K562 (cell line): ENCODE data around the gene IL1F10. TPM values are rescaled to one million over a fixed set of nuclear protein-coding genes. Genes with fewer than 3 reads are reported as not detected.

Experiments used
- ATAC-seq: fragments of 200-7000 bp; cut with Tn5 transposase; 3 replicates; pipeline ENCODE4 v1.9.1; 2020; ENCODE audit warnings: moderate library complexity
- BruUV-seq: library from RNA; stranded (reverse); fragments of 400-500 nt; replicated peaks from 2 replicates; lab custom pipeline; 2021; lab: Mats Ljungman, UMichigan
- CTCF ChIA-PET: fragments of 300-600 bp; formaldehyde crosslinking; extraction: SDS; loops from one replicate; lab custom pipeline; 2021; ENCODE audit warnings: low intra/inter-chr PET ratio; lab: Yijun Ruan, JAX
- POLR2A ChIA-PET: fragments of 300-600, 350-650 bp; sonication (Branson Sonifier 250); formaldehyde crosslinking; extraction: SDS; loops from one replicate; lab custom pipeline; 2021; ENCODE audit warnings: antibody characterized with exemption, inconsistent platforms; lab: Yijun Ruan, JAX
- DNase-seq, 4 experiments: peaks; one replicate each; pipeline versions ENCODE4 v3.0.0 to v3.0.0-alpha.2; 2011 to 2018; ENCODE audit warnings: low spot score in 3 of 4, mixed read lengths in 3 of 4; ENCODE audit errors: extremely low read depth in 1 of 4
- FAIRE-seq: peaks from 2 replicates; lab custom pipeline; 2011; peaks lifted over from hg19 to GRCh38; lab: Jason Lieb, UNC
- H2AFZ ChIP-seq: 2 replicates; pipeline ENCODE4 v1.6.0; 2011; ENCODE audit warnings: low read depth, low read length, control low read depth, inconsistent platforms
- H3K27ac ChIP-seq: fragments of 200-600 bp; 3 replicates; pipeline ENCODE4 v1.8.0; 2011; ENCODE audit warnings: low read depth, mild to moderate bottlenecking, control low read depth, inconsistent platforms, low read length, moderate library complexity, mixed read lengths; ENCODE audit errors: extremely low read depth
- H3K27me3 ChIP-seq, 2 experiments: fragments of 300-600 bp in 1 of 2; 2 replicates in 1 of 2; 3 replicates in 1 of 2; pipeline versions ENCODE4 v1.6.0 to v1.8.0; 2011; ENCODE audit warnings: inconsistent platforms in 2 of 2, low read length in 2 of 2, mild to moderate bottlenecking in 1 of 2, mixed read lengths in 1 of 2, moderate library complexity in 1 of 2; ENCODE audit not compliant: control insufficient read depth in 2 of 2, insufficient read depth in 2 of 2
- H3K36me3 ChIP-seq: fragments of 300-600 bp; 3 replicates; pipeline ENCODE4 v1.8.0; 2011; ENCODE audit warnings: mild to moderate bottlenecking, low read length, inconsistent platforms; ENCODE audit not compliant: control insufficient read depth, insufficient read depth
- H3K4me1 ChIP-seq, 2 experiments: fragments of 200-600 bp in 1 of 2; replicated peaks in 1 of 2; 2 replicates in 1 of 2; 3 replicates in 1 of 2; pipeline versions ENCODE4 v1.5.1 to v1.8.0; 2011; ENCODE audit warnings: inconsistent platforms in 2 of 2, low read length in 2 of 2, mild to moderate bottlenecking in 1 of 2, mixed read lengths in 1 of 2, moderate library complexity in 1 of 2; ENCODE audit not compliant: control insufficient read depth in 2 of 2, insufficient read depth in 2 of 2
- H3K4me2 ChIP-seq: 2 replicates; pipeline ENCODE4 v1.6.1; 2011; ENCODE audit warnings: low read length, control low read depth, inconsistent platforms, mixed read lengths; ENCODE audit not compliant: insufficient read depth
- H3K4me3 ChIP-seq: fragments of 200-600 bp; sonication (generic), shearing (Covaris generic); 2 replicates; pipeline ENCODE4 v1.5.1; 2016; ENCODE audit warnings: control low read depth, inconsistent platforms
- H3K79me2 ChIP-seq: fragments of 200-600 bp; 3 replicates; pipeline ENCODE4 v1.8.0; 2011; ENCODE audit warnings: low read length, inconsistent platforms; ENCODE audit not compliant: control insufficient read depth, insufficient read depth
- H3K9ac ChIP-seq, 2 experiments: 2 replicates each; pipeline versions ENCODE4 v1.6.0 to v1.6.1; 2011; ENCODE audit warnings: low read depth in 2 of 2, low read length in 2 of 2, control low read depth in 1 of 2, inconsistent platforms in 1 of 2, mild to moderate bottlenecking in 1 of 2, mixed read lengths in 1 of 2; ENCODE audit not compliant: insufficient read depth in 1 of 2
- H3K9me1 ChIP-seq: one replicate; pipeline ENCODE4 v1.6.0; 2011; ENCODE audit warnings: inconsistent platforms, mild to moderate bottlenecking, low read length, moderate library complexity; ENCODE audit not compliant: control insufficient read depth, insufficient read depth
- H3K9me3 ChIP-seq: replicated peaks from 2 replicates; pipeline ENCODE4 v1.5.1; 2011; ENCODE audit warnings: low read depth, low read length, inconsistent platforms; ENCODE audit not compliant: control insufficient read depth, insufficient read depth
- H4K20me1 ChIP-seq: replicated peaks from 2 replicates; pipeline ENCODE4 v1.6.1; 2011; ENCODE audit warnings: low read length, inconsistent platforms, mixed read lengths; ENCODE audit not compliant: control insufficient read depth, insufficient read depth
- AFF4 ChIP-seq: sonication (generic); formaldehyde crosslinking; IDR thresholded peaks from 2 replicates; pipeline ENCODE4 v1.8.0; 2023; ENCODE audit warnings: mild to moderate bottlenecking, missing genetic modification reagents
- BACH1 ChIP-seq: fragments of 200-800 bp; sonication (Bioruptor generic); IDR thresholded peaks from 2 replicates; pipeline ENCODE4 v1.6.1; 2016; ENCODE audit warnings: missing genetic modification characterization, missing compliant biosample characterization
- DDX20 ChIP-seq: fragments of 450-650 bp; IDR thresholded peaks from 2 replicates; pipeline ENCODE4 v1.6.1; 2016; ENCODE audit warnings: missing genetic modification characterization, low read depth, mild to moderate bottlenecking, missing compliant biosample characterization, moderate library complexity
- HIVEP1 ChIP-seq: fragments of 250-450 bp; sonication (Bioruptor Pico); IDR thresholded peaks from 2 replicates; pipeline ENCODE4 v1.4.0; 2020; ENCODE audit warnings: mild to moderate bottlenecking
- PTTG1 ChIP-seq: fragments of 450-650 bp; IDR thresholded peaks from 2 replicates; pipeline ENCODE4 v1.6.1; 2016; ENCODE audit warnings: low read depth, mild to moderate bottlenecking, missing genetic modification characterization, missing compliant biosample characterization
- SMAD2 ChIP-seq: fragments of 150-350 bp; IDR thresholded peaks from 2 replicates; pipeline ENCODE4 v1.6.1; 2014; ENCODE audit warnings: low read depth, mild to moderate bottlenecking, low read length
- ZBTB34 ChIP-seq: fragments of 250-450 bp; sonication (Bioruptor Pico); IDR thresholded peaks from 2 replicates; pipeline ENCODE4 v1.8.0; 2021; ENCODE audit warnings: mild to moderate bottlenecking, moderate library complexity
- WGBS: fragments of 100-300 bp; shearing (Covaris generic); methylation state at CpG from one replicate; pipeline ENCODE4 v1.1.6; 2016; ENCODE audit warnings: low coverage, mixed read lengths; ENCODE audit not compliant: insufficient coverage; ENCODE audit errors: missing lambda C conversion rate; 5-methylcytosine and 5-hydroxymethylcytosine counted together
- in situ Hi-C: fragments of 300-500 bp; cut with MboI; formaldehyde crosslinking; loops from 4 replicates; pipeline ENCODE4 v1.15.0; 2018; ENCODE audit warnings: inconsistent platforms, mixed read lengths
- intact Hi-C: fragments of 100-400 bp; cut with micrococcal nuclease; formaldehyde crosslinking; loops from 2 replicates; pipeline ENCODE4 v1.14.2; 2022
- polyA plus RNA-seq, 8 experiments: library from polyadenylated mRNA; depleted of rRNA in 4 of 8; stranded (reverse) in 5 of 8; unstranded in 3 of 8; fragments of >200 nt; fragmentation: Nextera tagmentation in 2 of 8; fragmentation: Illumina TruSeq in 1 of 8; extraction: Ambion mirVana in 2 of 8; extraction: Trizol in 1 of 8; gene quantifications; 2 replicates each; pipeline versions ENCODE4 v1.2.1 to v1.2.3, GENCODE V29; 2011 to 2014; ENCODE audit warnings: inconsistent platforms in 1 of 8, missing spikeins in 1 of 8
- total RNA-seq, 7 experiments: library from RNA; depleted of rRNA in 6 of 7; stranded (reverse); fragments of >200 nt in 6 of 7; fragmentation: Illumina TruSeq in 2 of 7; extraction: Trizol in 2 of 7; gene quantifications; 2 replicates each; pipeline versions ENCODE4 v1.2.1 to v1.2.3, GENCODE V29; 2011 to 2021; ENCODE audit warnings: low replicate concordance in 1 of 7

The IL1F10 gene
- total and polyA plus RNA-seq, 9 of the 15 experiments (the other 6 are each of a cell fraction or from before 2014, with no cell fraction given), result not detected

- ATAC-seq (no peak), DNase-seq (no peak), FAIRE-seq (no peak)
- Histone ChIP-seq H3K9me3 (no peaks in the 10 kb centered on the region), H3K4me2 (no peak overlapping the region), H3K27ac (no peak overlapping the region), H3K9ac (no peak overlapping the region), H3K4me3 (no peak overlapping the region), H3K36me3 (no peaks in the 10 kb centered on the region), H3K9me1 (no peaks in the 10 kb centered on the region), H2AFZ (no peak overlapping the region), H4K20me1 (no peaks in the 10 kb centered on the region), H3K27me3 (peaks cover 0 to 32% of the 10 kb centered on the region in 2 experiments; a peak in 2 of 5 replicates), H3K4me1 (no peaks in the 10 kb centered on the region), H3K79me2 (no peaks in the 10 kb centered on the region)
- no peak for TF ChIP-seq BACH1 (tag)
- TF ChIP-seq ZBTB34 (CRISPR knock-in tag), result no peak
- TF ChIP-seq PTTG1 (tag), result no peak
- TF ChIP-seq SMAD2, result no peak
- no peak for TF ChIP-seq DDX20 (tag)
- TF ChIP-seq AFF4 (CRISPR knock-in tag), result no peak
- TF ChIP-seq HIVEP1 (CRISPR knock-in tag), result no peak
- in situ Hi-C loops (no loop called here), intact Hi-C loops (no loop called here)
- POLR2A ChIA-PET, result interaction anchor here (0.5 to 0.9 kb wide), 2 partner anchors 10 to 652 kb away, joined by 3 read pairs; no protein-coding TSS in a partner anchor
- WGBS, result 0% methylated on average over 4 of the region's 4 CpGs
- CTCF ChIA-PET, result no interaction called here
- BruUV-seq, result no TSS peak
Observed at GRCh38 chr2:113069676-113070605, 2.2 kb downstream of the IL1F10 start.
